ENCODE data around the gene IGLON5.

Gene IGLON5

DNA sequence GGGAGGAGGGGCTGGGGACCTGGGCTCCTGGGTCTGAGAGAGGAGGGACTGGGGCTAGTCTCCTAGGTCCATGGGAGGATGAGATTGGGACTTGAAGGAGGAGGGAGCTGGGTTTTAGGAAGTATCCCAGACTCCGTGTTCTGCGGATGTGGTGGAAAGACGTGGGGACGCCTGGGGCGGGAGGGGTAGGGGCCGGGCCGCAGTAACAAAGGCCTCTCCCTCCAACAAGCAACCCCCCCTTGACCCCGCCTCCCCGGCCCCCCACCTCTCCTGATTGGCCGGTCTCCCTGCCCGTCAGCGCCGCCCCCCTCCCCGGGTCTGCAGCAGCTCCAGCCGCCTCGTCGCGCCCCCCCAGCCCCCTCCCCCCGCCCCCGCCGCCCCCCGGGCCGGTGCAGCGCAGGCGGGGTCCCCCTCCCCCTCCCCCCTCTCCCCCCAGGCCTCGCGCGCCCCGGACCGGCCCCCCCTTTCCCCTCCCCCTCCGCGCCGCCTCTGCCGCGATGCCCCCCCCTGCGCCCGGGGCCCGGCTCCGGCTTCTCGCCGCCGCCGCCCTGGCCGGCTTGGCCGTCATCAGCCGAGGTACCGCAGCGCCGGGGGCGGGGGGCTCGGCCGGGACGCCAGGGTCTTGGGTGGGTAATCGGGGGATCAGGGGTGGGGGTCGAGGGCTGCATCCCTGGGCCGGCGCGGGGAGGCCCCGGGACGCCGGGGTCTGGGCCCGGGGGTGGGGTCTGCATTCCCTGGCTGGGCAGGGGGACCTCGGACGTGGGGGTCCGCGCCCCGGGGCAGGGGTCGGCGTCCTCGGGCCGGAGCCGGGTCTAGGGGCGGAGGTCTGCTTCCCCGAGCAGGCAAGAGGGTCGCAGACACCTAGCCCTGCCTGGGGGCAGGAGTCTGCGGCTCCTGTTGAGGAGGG lies at the start of gene IGLON5:
TSS of gene IGLON5 (plus strand) at position 294 of the 907 bp plus-strand sequence. CDS start at position 498, 204 bp downstream.
- Histone ChIP-seq H2AFZ (ENCODE audit: low read length) (no peak within 1 kb of the TSS), H3K79me2 (ENCODE audit: insufficient read depth, low read length) (no peaks in the 10 kb centered on the region), H3K4me1 (ENCODE audit: insufficient read depth, low read length, poor library complexity, severe bottlenecking) (no peaks in the 10 kb centered on the region), H3F3A (ENCODE audit: low read depth) (no peaks in the 10 kb centered on the region), H4K20me1 (ENCODE audit: insufficient read depth, low read length, poor library complexity, severe bottlenecking) (no peaks in the 10 kb centered on the region), H3K9ac (ENCODE audit: low read depth, low read length, poor library complexity, severe bottlenecking) (no peak within 1 kb of the TSS), H3K9me2 (replicated peaks; ENCODE audit: low read depth, low read length) (no peaks in the 10 kb centered on the region; the same call in 1 of the 2 replicates), H3K4me2 (ENCODE audit: low read depth, low read length, poor library complexity, severe bottlenecking) (no peak within 1 kb of the TSS), H3K4me3 (ENCODE audit: low read length, poor library complexity, severe bottlenecking) (no peak within 1 kb of the TSS), H3K9me3 (ENCODE audit: insufficient read depth, low read depth, low read length) (peaks cover 6% of the 10 kb centered on the region; the same call in 1 of the 2 replicates), H3K36me3 (ENCODE audit: insufficient read depth, low read length) (no peaks in the 10 kb centered on the region), H3K27me3 (ENCODE audit: insufficient read depth, low read length, poor library complexity, severe bottlenecking) (no peaks in the 10 kb centered on the region)
- TF ChIP-seq, protein P1, sequence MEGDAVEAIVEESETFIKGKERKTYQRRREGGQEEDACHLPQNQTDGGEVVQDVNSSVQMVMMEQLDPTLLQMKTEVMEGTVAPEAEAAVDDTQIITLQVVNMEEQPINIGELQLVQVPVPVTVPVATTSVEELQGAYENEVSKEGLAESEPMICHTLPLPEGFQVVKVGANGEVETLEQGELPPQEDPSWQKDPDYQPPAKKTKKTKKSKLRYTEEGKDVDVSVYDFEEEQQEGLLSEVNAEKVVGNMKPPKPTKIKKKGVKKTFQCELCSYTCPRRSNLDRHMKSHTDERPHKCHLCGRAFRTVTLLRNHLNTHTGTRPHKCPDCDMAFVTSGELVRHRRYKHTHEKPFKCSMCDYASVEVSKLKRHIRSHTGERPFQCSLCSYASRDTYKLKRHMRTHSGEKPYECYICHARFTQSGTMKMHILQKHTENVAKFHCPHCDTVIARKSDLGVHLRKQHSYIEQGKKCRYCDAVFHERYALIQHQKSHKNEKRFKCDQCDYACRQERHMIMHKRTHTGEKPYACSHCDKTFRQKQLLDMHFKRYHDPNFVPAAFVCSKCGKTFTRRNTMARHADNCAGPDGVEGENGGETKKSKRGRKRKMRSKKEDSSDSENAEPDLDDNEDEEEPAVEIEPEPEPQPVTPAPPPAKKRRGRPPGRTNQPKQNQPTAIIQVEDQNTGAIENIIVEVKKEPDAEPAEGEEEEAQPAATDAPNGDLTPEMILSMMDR (conservative IDR thresholded peaks at IDR 0.05; ENCODE audit: low read length) = no peak
- no peak for TF ChIP-seq EZH2phosphoT487 (IDR thresholded peaks at IDR 0.05; ENCODE audit: borderline replicate concordance)

DNA sequence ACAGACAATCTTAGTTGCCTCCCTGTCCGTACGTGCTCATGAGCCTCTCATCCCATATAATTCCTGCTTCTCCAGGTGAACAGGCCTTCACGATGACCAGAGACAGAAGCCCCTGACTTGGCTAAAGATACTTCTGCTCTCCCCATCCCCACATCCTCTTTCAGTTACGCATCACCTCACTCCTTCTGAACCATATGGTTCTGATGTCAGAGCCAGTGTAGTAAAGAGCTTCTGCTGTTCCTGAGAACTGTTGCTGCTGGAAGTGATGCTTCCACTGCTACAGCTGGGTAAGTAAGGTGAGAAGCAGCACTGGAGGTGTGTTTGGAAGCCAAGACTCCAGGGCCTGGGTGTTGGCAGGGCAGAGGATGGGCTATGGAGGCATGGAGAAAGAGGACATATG lies 47.6 kb upstream of the IGLON5 start:
- H3K4me2 ChIP-seq (ENCODE audit: low read depth, low read length, poor library complexity, severe bottlenecking) = no peak overlapping the region
- H3K4me1 ChIP-seq (ENCODE audit: insufficient read depth, low read length, poor library complexity, severe bottlenecking) = no peaks in the 10 kb centered on the region
- H3K27me3 ChIP-seq (ENCODE audit: insufficient read depth, low read length, poor library complexity, severe bottlenecking) = no peaks in the 10 kb centered on the region
- no peaks in the 10 kb centered on the region for H3F3A ChIP-seq (ENCODE audit: low read depth)
- H3K79me2 ChIP-seq (ENCODE audit: insufficient read depth, low read length) = no peaks in the 10 kb centered on the region
- TF ChIP-seq, protein P1 (conservative IDR thresholded peaks at IDR 0.05; ENCODE audit: low read length) = no peak
- no peak for TF ChIP-seq EZH2phosphoT487 (IDR thresholded peaks at IDR 0.05; ENCODE audit: borderline replicate concordance)
- H4K20me1 ChIP-seq (ENCODE audit: insufficient read depth, low read length, poor library complexity, severe bottlenecking) = no peaks in the 10 kb centered on the region
- no peaks in the 10 kb centered on the region for H3K36me3 ChIP-seq (ENCODE audit: insufficient read depth, low read length)
- H3K9ac ChIP-seq (ENCODE audit: low read depth, low read length, poor library complexity, severe bottlenecking) = no peak overlapping the region
- H3K4me3 ChIP-seq (ENCODE audit: low read length, poor library complexity, severe bottlenecking) = no peak overlapping the region
- H3K9me2 ChIP-seq (replicated peaks; ENCODE audit: low read depth, low read length) = no peaks in the 10 kb centered on the region
- no peaks in the 10 kb centered on the region for H3K9me3 ChIP-seq (ENCODE audit: insufficient read depth, low read depth, low read length)
- H2AFZ ChIP-seq (ENCODE audit: low read length) = no peak overlapping the region

DNA sequence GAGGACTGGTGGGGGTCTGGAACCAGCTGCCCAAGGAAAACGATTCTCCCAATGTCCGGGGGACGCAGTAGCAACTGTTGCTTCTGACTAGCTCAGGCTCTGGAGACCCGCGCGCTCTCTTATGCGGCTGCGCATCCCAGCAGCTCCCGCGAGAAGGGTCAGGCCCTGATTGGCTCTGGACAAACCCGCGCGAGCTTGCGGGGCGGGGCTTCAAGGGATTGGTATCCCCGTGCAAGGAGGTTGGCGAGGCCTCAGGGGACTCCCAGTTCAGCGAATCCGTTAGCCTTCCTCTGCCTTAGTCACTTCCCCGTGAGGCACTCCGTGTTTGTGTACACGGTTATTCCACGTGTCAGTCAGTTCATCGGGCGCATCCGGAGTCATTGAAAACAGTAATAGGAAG lies 40.4 kb upstream of the IGLON5 start:
- Histone ChIP-seq H3K79me2 (ENCODE audit: insufficient read depth, low read length) (no peaks in the 10 kb centered on the region), H3K4me3 (ENCODE audit: low read length, poor library complexity, severe bottlenecking) (no peak overlapping the region), H3K9me2 (replicated peaks; ENCODE audit: low read depth, low read length) (no peaks in the 10 kb centered on the region), H3K36me3 (ENCODE audit: insufficient read depth, low read length) (no peaks in the 10 kb centered on the region), H3K27me3 (ENCODE audit: insufficient read depth, low read length, poor library complexity, severe bottlenecking) (no peaks in the 10 kb centered on the region), H3K4me2 (ENCODE audit: low read depth, low read length, poor library complexity, severe bottlenecking) (no peak overlapping the region), H3K4me1 (ENCODE audit: insufficient read depth, low read length, poor library complexity, severe bottlenecking) (no peaks in the 10 kb centered on the region), H2AFZ (ENCODE audit: low read length) (no peak overlapping the region), H3F3A (ENCODE audit: low read depth) (no peaks in the 10 kb centered on the region), H3K9me3 (ENCODE audit: insufficient read depth, low read depth, low read length) (no peaks in the 10 kb centered on the region), H3K9ac (ENCODE audit: low read depth, low read length, poor library complexity, severe bottlenecking) (no peak overlapping the region), H4K20me1 (ENCODE audit: insufficient read depth, low read length, poor library complexity, severe bottlenecking) (no peaks in the 10 kb centered on the region)
- TF ChIP-seq EZH2phosphoT487 (IDR thresholded peaks at IDR 0.05; ENCODE audit: borderline replicate concordance) = no peak
- TF ChIP-seq, protein P1 (conservative IDR thresholded peaks at IDR 0.05; ENCODE audit: low read length) = no peak

All from Loucy (cell line).